Measurements from ENCODE around the gene TMPRSS11A. TPM values are rescaled to one million over a fixed set of nuclear protein-coding genes. Genes with fewer than 3 reads are reported as not detected.

The TMPRSS11A gene
- total RNA-seq, 1 donor from 2014 or later: not detected

GRCh38 chr4:67894659-67895058 is 68.6 kb downstream of the TMPRSS11A start:
- H3K36me3 ChIP-seq (ENCODE audit: insufficient read depth, low read length): no peaks in the 10 kb centered on the region
- Mint-ChIP-seq H3K27ac (ENCODE audit: unreplicated experiment) (no peak overlapping the region), H3K9me3 (ENCODE audit: unreplicated experiment) (no peaks in the 10 kb centered on the region), H3K27me3 (ENCODE audit: low read depth, unreplicated experiment) (no peaks in the 10 kb centered on the region), H3K36me3 (ENCODE audit: low read depth, unreplicated experiment) (no peaks in the 10 kb centered on the region), H3K4me1 (ENCODE audit: low read depth, unreplicated experiment) (peaks cover 4% of the 10 kb centered on the region), H3K4me3 (ENCODE audit: unreplicated experiment) (no peak overlapping the region)
- no peak overlapping the region for H3K27ac ChIP-seq (ENCODE audit: low read depth, low read length)
- H2AFZ ChIP-seq (ENCODE audit: low read depth, low read length): no peak overlapping the region
- H3K4me1 ChIP-seq (ENCODE audit: insufficient read depth, low read length): no peaks in the 10 kb centered on the region
- no peak overlapping the region for H3K4me2 ChIP-seq (ENCODE audit: low read length)
- no peaks in the 10 kb centered on the region for H3K79me2 ChIP-seq (ENCODE audit: insufficient read depth, low read length)
- H4K20me1 ChIP-seq (ENCODE audit: insufficient read depth, low read length): no peaks in the 10 kb centered on the region
- no peaks in the 10 kb centered on the region for H3K9me3 ChIP-seq (ENCODE audit: insufficient read depth, low read depth, low read length)
- no peak for TF ChIP-seq CTCF (IDR thresholded peaks at IDR 0.05; ENCODE audit: insufficient read depth, low read depth, low read length)
- no peak for TF ChIP-seq EZH2 (IDR thresholded peaks at IDR 0.05; ENCODE audit: insufficient read depth, low read length)
- no peak overlapping the region for H3K9ac ChIP-seq (ENCODE audit: low read length)
- FAIRE-seq: no peak
- no peak overlapping the region for H3K4me3 ChIP-seq (ENCODE audit: insufficient read depth, low read depth, low read length)
- no peak for DNase-seq (ENCODE audit: low read depth)
- no peaks in the 10 kb centered on the region for H3K27me3 ChIP-seq (ENCODE audit: insufficient read depth, low read length)

DNA sequence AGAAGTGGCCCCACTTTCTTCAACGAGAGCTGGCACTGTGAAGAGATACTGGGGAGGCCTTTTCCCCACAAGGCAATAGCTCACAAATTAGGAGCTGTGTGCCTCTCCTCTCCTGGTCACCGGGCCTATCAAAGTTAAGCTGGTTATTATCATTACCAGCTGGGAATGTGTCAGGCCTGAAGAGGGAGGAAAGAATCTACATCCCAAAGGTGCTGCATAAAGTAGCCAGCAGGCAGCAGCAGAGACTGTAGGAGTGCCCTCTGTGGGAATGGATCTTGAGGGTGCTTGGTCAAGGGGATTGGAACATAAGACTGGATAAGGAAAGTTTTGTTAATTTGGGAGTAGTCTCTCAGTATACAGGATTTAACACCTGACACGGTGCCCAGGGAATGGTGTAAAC is 70.4 kb downstream of the TMPRSS11A start:
- no peaks in the 10 kb centered on the region for H3K79me2 ChIP-seq (ENCODE audit: insufficient read depth, low read length)
- DNase-seq (ENCODE audit: low read depth): no peak
- no peaks in the 10 kb centered on the region for H3K27me3 ChIP-seq (ENCODE audit: insufficient read depth, low read length)
- H3K4me1 Mint-ChIP-seq (ENCODE audit: low read depth, unreplicated experiment): peaks cover 4% of the 10 kb centered on the region
- no peak for TF ChIP-seq CTCF (IDR thresholded peaks at IDR 0.05; ENCODE audit: insufficient read depth, low read depth, low read length)
- no peak for TF ChIP-seq EZH2 (IDR thresholded peaks at IDR 0.05; ENCODE audit: insufficient read depth, low read length)
- H3K27me3 Mint-ChIP-seq (ENCODE audit: low read depth, unreplicated experiment): no peaks in the 10 kb centered on the region
- H3K4me2 ChIP-seq (ENCODE audit: low read length): no peak overlapping the region
- H3K9me3 Mint-ChIP-seq (ENCODE audit: unreplicated experiment): no peaks in the 10 kb centered on the region
- no peaks in the 10 kb centered on the region for H4K20me1 ChIP-seq (ENCODE audit: insufficient read depth, low read length)
- no peak overlapping the region for H3K27ac Mint-ChIP-seq (ENCODE audit: unreplicated experiment)
- H3K9me3 ChIP-seq (ENCODE audit: insufficient read depth, low read depth, low read length): no peaks in the 10 kb centered on the region
- no peak overlapping the region for H3K9ac ChIP-seq (ENCODE audit: low read length)
- no peak overlapping the region for H3K4me3 ChIP-seq (ENCODE audit: insufficient read depth, low read depth, low read length)
- H3K4me3 Mint-ChIP-seq (ENCODE audit: unreplicated experiment): no peak overlapping the region
- no peaks in the 10 kb centered on the region for H3K36me3 Mint-ChIP-seq (ENCODE audit: low read depth, unreplicated experiment)
- no peak for FAIRE-seq
- H3K27ac ChIP-seq (ENCODE audit: low read depth, low read length): no peak overlapping the region
- no peak overlapping the region for H2AFZ ChIP-seq (ENCODE audit: low read depth, low read length)
- H3K36me3 ChIP-seq (ENCODE audit: insufficient read depth, low read length): no peaks in the 10 kb centered on the region
- H3K4me1 ChIP-seq (ENCODE audit: insufficient read depth, low read length): no peaks in the 10 kb centered on the region

- Mint-ChIP-seq H3K27me3 (ENCODE audit: low read depth, unreplicated experiment) (no peaks in the 10 kb centered on the region), H3K4me1 (ENCODE audit: low read depth, unreplicated experiment) (peaks cover 4% of the 10 kb centered on the region), H3K27ac (ENCODE audit: unreplicated experiment) (no peak overlapping the region), H3K36me3 (ENCODE audit: low read depth, unreplicated experiment) (no peaks in the 10 kb centered on the region), H3K9me3 (ENCODE audit: unreplicated experiment) (no peaks in the 10 kb centered on the region), H3K4me3 (ENCODE audit: unreplicated experiment) (no peak overlapping the region)
- no peaks in the 10 kb centered on the region for H3K4me1 ChIP-seq (ENCODE audit: insufficient read depth, low read length)
- H4K20me1 ChIP-seq (ENCODE audit: insufficient read depth, low read length): no peaks in the 10 kb centered on the region
- DNase-seq (ENCODE audit: low read depth): no peak
- H3K27ac ChIP-seq (ENCODE audit: low read depth, low read length): no peak overlapping the region
- H3K4me3 ChIP-seq (ENCODE audit: insufficient read depth, low read depth, low read length): no peak overlapping the region
- no peak overlapping the region for H2AFZ ChIP-seq (ENCODE audit: low read depth, low read length)
- no peaks in the 10 kb centered on the region for H3K9me3 ChIP-seq (ENCODE audit: insufficient read depth, low read depth, low read length)
- no peak for TF ChIP-seq CTCF (IDR thresholded peaks at IDR 0.05; ENCODE audit: insufficient read depth, low read depth, low read length)
- TF ChIP-seq EZH2 (IDR thresholded peaks at IDR 0.05; ENCODE audit: insufficient read depth, low read length): no peak
- H3K27me3 ChIP-seq (ENCODE audit: insufficient read depth, low read length): no peaks in the 10 kb centered on the region
- H3K9ac ChIP-seq (ENCODE audit: low read length): no peak overlapping the region
- H3K4me2 ChIP-seq (ENCODE audit: low read length): no peak overlapping the region
- FAIRE-seq: no peak
- H3K79me2 ChIP-seq (ENCODE audit: insufficient read depth, low read length): no peaks in the 10 kb centered on the region
- H3K36me3 ChIP-seq (ENCODE audit: insufficient read depth, low read length): no peaks in the 10 kb centered on the region
These were observed 71.0 kb downstream of the TMPRSS11A start for GRCh38 chr4:67892253-67892652.

Data from astrocyte (in vitro differentiated cells and primary cell).